Mesothelial cell of epicardium (in vitro differentiated cells): ENCODE measurements around the gene MAML1. TPM values are rescaled to one million over a fixed set of nuclear protein-coding genes. Genes with fewer than 3 reads are reported as not detected.

Experiments
- DNase-seq, 2 experiments: peaks; one replicate each; pipeline ENCODE4 v3.0.0; 2021; ENCODE audit warnings: low spot score in 2 of 2; ENCODE audit not compliant: unreplicated experiment in 2 of 2
- H3K27ac Mint-ChIP-seq: 2 replicates; pipeline ENCODE4 v1.8.0; 2021; ENCODE audit warnings: mixed read lengths
- H3K27me3 Mint-ChIP-seq: 2 replicates; pipeline ENCODE4 v1.8.0; 2021; ENCODE audit warnings: low read depth, mixed read lengths
- H3K36me3 Mint-ChIP-seq: 2 replicates; pipeline ENCODE4 v1.8.0; 2021; ENCODE audit warnings: mixed read lengths
- H3K4me1 Mint-ChIP-seq: 2 replicates; pipeline ENCODE4 v1.8.0; 2021; ENCODE audit warnings: mixed read lengths
- H3K4me3 Mint-ChIP-seq: 2 replicates; pipeline ENCODE4 v1.8.0; 2021; ENCODE audit warnings: mild to moderate bottlenecking, moderate library complexity, mixed read lengths
- H3K9me3 Mint-ChIP-seq: 2 replicates; pipeline ENCODE4 v1.8.0; 2021; ENCODE audit warnings: mixed read lengths
- total RNA-seq: library from RNA; stranded (reverse); gene quantifications from 3 replicates; pipeline ENCODE4 v1.2.1, GENCODE V29; 2021
- TF ChIP-seq, protein P1 (sequence below): fragments of 200-600 bp; sonication (generic); IDR thresholded peaks from one replicate; pipeline ENCODE4 v1.5.0; 2021; ENCODE audit warnings: antibody characterized with exemption; ENCODE audit not compliant: unreplicated experiment

MAML1 gene
- total RNA-seq, 1 donor from 2014 or later = 49.6 TPM

DNA sequence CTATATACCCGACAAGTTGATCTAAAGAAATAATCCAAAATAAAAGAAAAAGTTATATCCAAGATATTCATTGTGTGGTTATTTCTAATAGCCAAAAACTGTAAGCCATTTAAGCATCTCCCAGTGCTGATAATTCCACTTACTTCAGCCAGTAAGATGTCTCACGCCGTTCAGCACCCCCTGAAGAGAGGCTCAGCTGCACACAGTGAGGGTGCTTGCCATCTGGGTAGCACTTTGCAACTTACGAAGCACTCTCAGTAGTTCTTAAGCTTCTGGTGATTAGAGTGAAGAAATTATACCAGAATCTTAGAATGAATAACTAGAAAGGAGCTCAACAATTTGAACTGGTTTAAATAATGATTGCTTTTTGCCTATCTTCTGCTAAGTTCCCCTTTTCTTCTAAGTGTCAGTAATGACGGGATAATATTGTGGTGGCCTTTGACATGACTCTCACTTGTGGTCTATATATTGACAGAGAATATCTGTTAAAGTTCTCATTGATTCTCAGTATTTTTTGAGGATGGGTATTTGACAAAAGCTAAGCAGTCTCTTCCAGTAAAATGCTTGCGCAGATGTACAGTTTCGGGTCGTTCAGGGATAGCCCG, 35.0 kb downstream of the MAML1 start:
- DNase-seq = no peak
- TF ChIP-seq, protein P1, sequence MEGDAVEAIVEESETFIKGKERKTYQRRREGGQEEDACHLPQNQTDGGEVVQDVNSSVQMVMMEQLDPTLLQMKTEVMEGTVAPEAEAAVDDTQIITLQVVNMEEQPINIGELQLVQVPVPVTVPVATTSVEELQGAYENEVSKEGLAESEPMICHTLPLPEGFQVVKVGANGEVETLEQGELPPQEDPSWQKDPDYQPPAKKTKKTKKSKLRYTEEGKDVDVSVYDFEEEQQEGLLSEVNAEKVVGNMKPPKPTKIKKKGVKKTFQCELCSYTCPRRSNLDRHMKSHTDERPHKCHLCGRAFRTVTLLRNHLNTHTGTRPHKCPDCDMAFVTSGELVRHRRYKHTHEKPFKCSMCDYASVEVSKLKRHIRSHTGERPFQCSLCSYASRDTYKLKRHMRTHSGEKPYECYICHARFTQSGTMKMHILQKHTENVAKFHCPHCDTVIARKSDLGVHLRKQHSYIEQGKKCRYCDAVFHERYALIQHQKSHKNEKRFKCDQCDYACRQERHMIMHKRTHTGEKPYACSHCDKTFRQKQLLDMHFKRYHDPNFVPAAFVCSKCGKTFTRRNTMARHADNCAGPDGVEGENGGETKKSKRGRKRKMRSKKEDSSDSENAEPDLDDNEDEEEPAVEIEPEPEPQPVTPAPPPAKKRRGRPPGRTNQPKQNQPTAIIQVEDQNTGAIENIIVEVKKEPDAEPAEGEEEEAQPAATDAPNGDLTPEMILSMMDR = no peak
- Mint-ChIP-seq H3K27me3 (no peaks in the 10 kb centered on the region), H3K36me3 (peaks cover 37% of the 10 kb centered on the region), H3K27ac (peak overlapping the region; percentile 39), H3K9me3 (no peaks in the 10 kb centered on the region), H3K4me3 (no peak overlapping the region), H3K4me1 (peaks cover 22% of the 10 kb centered on the region)

DNA sequence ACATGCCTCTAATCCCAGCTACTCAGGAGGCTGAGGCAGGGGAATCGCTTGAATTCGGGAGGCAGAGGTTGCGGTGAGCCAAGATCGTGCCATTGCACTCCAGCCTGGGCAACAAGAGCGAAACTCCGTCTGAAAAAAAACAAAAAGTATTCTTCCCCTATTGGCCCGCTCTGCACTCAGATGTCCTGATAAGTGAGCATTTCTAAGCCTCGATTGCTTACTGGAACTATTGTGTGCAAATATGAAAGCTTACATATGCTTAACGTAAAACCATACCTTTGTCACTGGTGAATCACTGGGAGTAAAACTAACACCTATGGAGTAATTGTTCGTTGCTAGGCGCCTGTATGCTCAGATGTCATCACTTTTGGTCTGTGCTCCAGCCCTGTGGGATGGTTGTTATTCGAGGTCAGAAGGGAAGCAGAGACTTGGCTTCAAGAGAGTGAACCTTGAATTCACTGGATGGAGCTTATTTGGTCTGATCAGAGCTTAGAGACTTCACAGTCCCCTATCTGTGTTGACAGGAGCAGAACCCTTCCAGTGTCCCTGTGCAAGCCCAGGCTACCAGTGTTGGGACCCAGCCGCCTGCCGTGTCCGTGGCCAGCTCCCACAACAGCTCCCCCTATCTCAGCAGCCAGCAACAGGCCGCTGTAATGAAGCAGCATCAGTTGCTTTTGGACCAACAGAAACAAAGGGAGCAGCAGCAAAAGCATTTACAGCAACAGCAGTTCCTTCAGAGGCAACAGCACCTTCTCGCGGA, 35.9 kb downstream of the MAML1 start:
- DNase-seq = no peak
- Mint-ChIP-seq H3K27ac (no peak overlapping the region), H3K36me3 (peaks cover 45% of the 10 kb centered on the region), H3K4me3 (no peak overlapping the region), H3K27me3 (no peaks in the 10 kb centered on the region), H3K4me1 (peaks cover 13% of the 10 kb centered on the region), H3K9me3 (no peaks in the 10 kb centered on the region)
- TF ChIP-seq, protein P1 = no peak

GRCh38 chr5:179769271-179769670, 36.6 kb downstream of the MAML1 start:
- TF ChIP-seq, protein P1 = no peak
- Mint-ChIP-seq H3K9me3 (no peaks in the 10 kb centered on the region), H3K27me3 (no peaks in the 10 kb centered on the region), H3K4me3 (no peak overlapping the region), H3K36me3 (peaks cover 48% of the 10 kb centered on the region), H3K4me1 (peaks cover 6% of the 10 kb centered on the region), H3K27ac (peak overlapping the region; percentile 30)
- no peak for DNase-seq

GRCh38 chr5:179769796-179770195, 37.2 kb downstream of the MAML1 start:
- Mint-ChIP-seq H3K9me3 (no peaks in the 10 kb centered on the region), H3K27ac (no peak overlapping the region), H3K27me3 (no peaks in the 10 kb centered on the region), H3K36me3 (peaks cover 48% of the 10 kb centered on the region), H3K4me3 (no peak overlapping the region), H3K4me1 (peaks cover 6% of the 10 kb centered on the region)
- TF ChIP-seq, protein P1 = no peak
- no peak for DNase-seq

GRCh38 chr5:179771311-179771895, 38.8 kb downstream of the MAML1 start:
- H3K27me3 Mint-ChIP-seq = no peaks in the 10 kb centered on the region
- no peaks in the 10 kb centered on the region for H3K9me3 Mint-ChIP-seq
- peaks cover 2% of the 10 kb centered on the region for H3K4me1 Mint-ChIP-seq
- TF ChIP-seq, protein P1 = no peak
- no peak overlapping the region for H3K4me3 Mint-ChIP-seq
- no peak for DNase-seq
- H3K36me3 Mint-ChIP-seq = peaks cover 47% of the 10 kb centered on the region
- no peak overlapping the region for H3K27ac Mint-ChIP-seq
